Body of pancreas (tissue), 4 donors: ENCODE data around the gene ZBED6.

Source experiments
- CTCF ChIP-seq, 7 experiments: fragments of 450-650 bp in 4 of 7; fragments of 200-600 bp in 3 of 7; sonication (generic) in 3 of 7; IDR thresholded peaks; one replicate each; pipeline ENCODE4 v1.5.1; 2016 to 2019; ENCODE audit warnings: antibody characterized with exemption in 7 of 7
- POLR2A ChIP-seq, 3 donors: fragments of 450-650 bp; IDR thresholded peaks; one replicate each; pipeline ENCODE4 v1.6.1; 2016; ENCODE audit warnings: antibody characterized with exemption in 3 of 3, mild to moderate bottlenecking in 2 of 3

DNA sequence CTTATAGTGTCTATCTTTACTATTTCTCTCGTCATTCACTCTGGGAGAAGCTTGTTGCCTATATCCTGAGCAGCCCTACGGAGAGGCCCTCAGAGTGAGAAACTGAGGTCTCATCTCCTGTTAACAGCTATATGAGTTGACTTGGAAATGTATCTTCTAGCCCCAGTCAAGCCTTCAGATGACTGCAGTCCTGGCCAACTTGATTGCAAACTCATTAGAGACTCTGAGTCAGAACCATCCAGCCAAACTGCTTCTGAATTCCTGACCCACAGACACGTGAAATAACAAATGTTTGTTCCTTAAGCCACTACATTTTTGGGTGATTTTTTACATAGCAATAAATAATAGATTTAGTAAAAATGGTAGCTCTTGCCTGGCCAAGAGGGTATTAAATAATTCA lies 3.9 kb upstream of the ZBED6 start:
- no peak for TF ChIP-seq POLR2A (IDR thresholded peaks at IDR 0.05)
- no peak for TF ChIP-seq CTCF (IDR thresholded peaks at IDR 0.05)
